ENCODE results near the gene TK2.
A peak's percentile ranks its signal among the peaks of the same experiment; 100 is the strongest.
"Not testable (repeated sequence)": the region's sequence is repeated elsewhere in the genome, so short reads cannot be mapped to it uniquely, and the experiment has no call there.

The TK2 gene

GRCh38 chr16:66549284-66550131, at the start of gene TK2:
TK2 (minus strand) TSS chr16:66550122; CDS start chr16:66550061, 61 bp downstream.
- peak; percentile 76 for DNase-seq (ENCODE audit: low read depth)
- TF ChIP-seq CTCF (conservative IDR thresholded peaks at IDR 0.05; ENCODE audit: low read length) = peak; percentile 27
- peak within 1 kb of the TSS; percentile 67 for H3K4me3 ChIP-seq (ENCODE audit: low read length)

DNA sequence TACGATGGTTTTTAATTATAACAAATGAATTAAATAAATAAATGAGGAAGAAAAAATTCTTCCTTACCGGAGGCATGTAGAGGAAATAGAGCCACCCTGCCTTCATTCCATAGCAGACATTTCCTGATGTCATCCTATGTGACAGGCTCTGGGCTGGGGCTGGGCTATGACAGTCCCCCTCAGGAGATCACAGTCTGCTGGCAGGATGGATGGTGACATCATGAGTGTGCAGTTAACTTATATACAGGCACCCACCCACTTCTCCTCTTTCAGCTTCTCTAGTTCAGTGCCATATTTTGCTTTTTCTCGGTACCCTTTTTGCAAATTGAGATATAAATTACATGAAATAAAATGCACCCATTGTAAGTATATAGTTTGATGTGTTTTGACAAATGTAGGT, 48.2 kb upstream of the TK2 start:
- DNase-seq (ENCODE audit: low read depth) = no peak
- TF ChIP-seq CTCF (conservative IDR thresholded peaks at IDR 0.05; ENCODE audit: low read length) = no peak
- no peak overlapping the region for H3K4me3 ChIP-seq (ENCODE audit: low read length)

DNA sequence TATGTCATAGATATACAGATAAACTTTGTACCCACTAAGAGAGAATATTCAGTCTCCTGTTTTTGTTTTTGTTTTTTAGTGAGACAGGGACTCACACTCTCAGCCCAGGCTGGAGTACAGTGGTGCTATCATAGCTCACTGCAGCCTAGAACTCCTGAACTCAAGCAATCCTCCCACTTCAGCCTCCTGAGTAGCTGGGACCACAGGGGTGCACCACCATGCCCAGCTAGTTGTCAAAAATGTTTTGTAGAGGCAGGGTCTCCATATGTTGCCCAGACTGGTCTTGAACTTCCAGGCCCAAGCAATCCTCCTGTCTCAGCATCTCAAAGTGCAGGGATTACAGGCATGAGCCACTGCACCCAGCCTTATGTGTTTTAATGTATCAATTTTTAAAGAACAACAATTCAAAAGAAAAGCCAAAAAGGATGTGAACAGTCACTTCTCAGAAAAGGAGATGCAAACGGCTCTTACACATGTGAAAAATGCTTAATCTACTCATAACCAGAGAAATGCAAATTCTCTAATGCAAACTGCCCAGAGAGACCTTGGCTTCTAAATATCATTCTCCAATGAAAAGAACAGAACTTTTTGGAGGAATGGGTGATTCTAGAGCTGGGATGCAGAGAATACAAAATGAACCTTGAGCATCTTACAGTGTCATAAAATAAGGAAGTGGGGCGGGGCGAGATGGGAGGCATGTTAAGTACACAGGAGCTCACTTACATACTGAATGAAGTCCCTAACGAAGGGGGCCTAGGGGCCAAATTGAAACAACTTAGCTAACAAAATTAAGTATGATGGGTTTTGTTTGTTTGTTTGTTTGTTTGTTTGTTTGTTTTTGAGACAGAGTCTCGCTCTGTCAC, 47.3 kb upstream of the TK2 start:
- H3K4me3 ChIP-seq (ENCODE audit: low read length) = no peak overlapping the region
- TF ChIP-seq CTCF (conservative IDR thresholded peaks at IDR 0.05; ENCODE audit: low read length) = no peak
- no peak for DNase-seq (ENCODE audit: low read depth)

DNA sequence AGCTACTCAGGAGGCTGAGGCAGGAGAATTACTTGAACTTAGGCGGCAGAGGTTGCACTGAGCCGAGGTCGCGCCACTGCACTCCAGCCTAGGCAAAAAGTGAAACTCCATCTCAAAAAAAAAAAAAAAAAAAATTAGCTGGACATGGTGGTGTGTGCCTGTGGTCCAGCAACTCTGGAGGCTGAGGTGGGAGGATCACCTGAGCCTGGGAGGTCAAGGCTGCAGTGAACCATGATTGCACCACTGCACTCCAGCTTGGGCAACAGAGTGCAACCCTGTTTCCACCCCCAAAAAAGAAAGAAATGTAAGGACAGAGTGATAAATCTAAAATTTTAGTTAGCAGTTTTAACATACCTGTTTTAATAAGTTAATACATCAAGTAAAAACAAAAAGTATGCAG, 46.6 kb upstream of the TK2 start:
- not testable (repeated sequence) for H3K4me3 ChIP-seq (ENCODE audit: low read length); DNase-seq (ENCODE audit: low read depth)

GRCh38 chr16:66594739-66595138, 44.8 kb upstream of the TK2 start:
- TF ChIP-seq CTCF (conservative IDR thresholded peaks at IDR 0.05; ENCODE audit: low read length) = no peak
- DNase-seq (ENCODE audit: low read depth) = no peak
- H3K4me3 ChIP-seq (ENCODE audit: low read length) = no peak overlapping the region

DNA sequence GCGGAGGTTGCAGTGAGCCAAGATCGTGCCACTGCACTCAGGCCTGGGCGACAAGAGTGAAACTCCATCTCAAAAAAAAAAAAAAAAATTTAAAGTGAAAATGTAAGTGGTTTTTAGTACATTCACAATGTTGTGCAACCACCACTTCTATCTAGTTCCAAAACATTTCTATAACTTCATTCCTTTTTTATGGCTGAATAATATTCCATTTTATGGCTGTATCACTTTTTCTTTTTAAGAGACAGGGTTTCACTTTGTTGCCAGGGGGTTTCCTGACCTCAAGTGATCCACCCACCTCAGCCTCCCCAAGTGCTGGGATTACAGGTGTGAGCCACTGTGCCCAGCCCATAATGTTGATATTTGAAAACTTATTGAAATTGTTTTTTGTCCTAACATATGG, 42.9 kb upstream of the TK2 start:
- no peak for DNase-seq (ENCODE audit: low read depth)
- no peak overlapping the region for H3K4me3 ChIP-seq (ENCODE audit: low read length)
- TF ChIP-seq CTCF (conservative IDR thresholded peaks at IDR 0.05; ENCODE audit: low read length) = no peak

- H3K4me3 ChIP-seq (ENCODE audit: low read length) = no peak overlapping the region
- no peak for TF ChIP-seq CTCF (conservative IDR thresholded peaks at IDR 0.05; ENCODE audit: low read length)
- no peak for DNase-seq (ENCODE audit: low read depth)
Observed at GRCh38 chr16:66592241-66592640, 42.3 kb upstream of the TK2 start.

Data from AG10803 (cell line).